GM23338 (cell line): Measurements from ENCODE around the gene SRM. TPM values are rescaled to one million over a fixed set of nuclear protein-coding genes. Genes with fewer than 3 reads are reported as not detected.

ENCODE experiments used
- ATAC-seq: fragments of 200-7000 bp; cut with Tn5 transposase; 3 replicates; pipeline ENCODE4 v1.9.1; 2020
- DNase-seq: peaks from one replicate; pipeline ENCODE4 v3.0.0-alpha.2; 2015; ENCODE audit warnings: low spot score
- H2AFZ ChIP-seq: fragments of 200-600 bp; sonication (generic); 2 replicates; pipeline ENCODE4 v1.8.0; 2016; ENCODE audit warnings: antibody characterized with exemption, mild to moderate bottlenecking, moderate library complexity
- H3F3A ChIP-seq: fragments of 200-600 bp; sonication (generic); replicated peaks from 2 replicates; pipeline ENCODE4 v1.8.0; 2017; ENCODE audit warnings: antibody characterized with exemption, mixed run types, low read depth
- H3K27ac ChIP-seq: fragments of 200-600 bp; sonication (generic); 2 replicates; pipeline ENCODE4 v1.6.1; 2016; ENCODE audit warnings: low read depth
- H3K27me3 ChIP-seq: fragments of 200-600 bp; sonication (generic); 2 replicates; pipeline ENCODE4 v1.8.0; 2016; ENCODE audit warnings: mild to moderate bottlenecking, mixed run types, moderate library complexity; ENCODE audit not compliant: insufficient read depth
- H3K36me3 ChIP-seq: fragments of 200-600 bp; sonication (generic); 2 replicates; pipeline ENCODE4 v1.8.0; 2016; ENCODE audit warnings: mild to moderate bottlenecking; ENCODE audit not compliant: insufficient read depth
- H3K4me1 ChIP-seq: fragments of 200-600 bp; sonication (generic); 2 replicates; pipeline ENCODE4 v1.8.0; 2016; ENCODE audit warnings: mild to moderate bottlenecking, moderate library complexity; ENCODE audit not compliant: insufficient read depth
- H3K4me2 ChIP-seq: fragments of 200-600 bp; sonication (generic); 2 replicates; pipeline ENCODE4 v1.7.1; 2017; ENCODE audit warnings: mixed run types
- H3K4me3 ChIP-seq: fragments of 200-600 bp; sonication (generic); 2 replicates; pipeline ENCODE4 v1.6.1; 2016; ENCODE audit warnings: mixed run types
- H3K79me2 ChIP-seq: fragments of 200-600 bp; sonication (generic); replicated peaks from 2 replicates; pipeline ENCODE4 v1.8.0; 2017; ENCODE audit warnings: mild to moderate bottlenecking; ENCODE audit not compliant: insufficient read depth
- H3K9me2 ChIP-seq: fragments of 200-600 bp; sonication (generic); 2 replicates; pipeline ENCODE4 v1.8.0; 2017; ENCODE audit not compliant: insufficient read depth
- H4K20me1 ChIP-seq: fragments of 200-600 bp; sonication (generic); replicated peaks from 2 replicates; pipeline ENCODE4 v1.8.0; 2017; ENCODE audit warnings: mild to moderate bottlenecking; ENCODE audit not compliant: insufficient read depth
- H3K27ac Mint-ChIP-seq: 2 replicates; pipeline ENCODE4 v1.8.0; 2020; ENCODE audit warnings: inconsistent platforms, mild to moderate bottlenecking, moderate library complexity, mixed read lengths
- H3K27me3 Mint-ChIP-seq: 3 replicates; pipeline ENCODE4 v1.8.0; 2022; ENCODE audit warnings: low read depth, mild to moderate bottlenecking, moderate library complexity, mixed read lengths, inconsistent platforms; ENCODE audit not compliant: insufficient read depth, poor library complexity
- H3K36me3 Mint-ChIP-seq: 3 replicates; pipeline ENCODE4 v1.8.0; 2021; ENCODE audit warnings: low read depth, mild to moderate bottlenecking, inconsistent platforms, moderate library complexity, mixed read lengths
- H3K4me1 Mint-ChIP-seq: 3 replicates; pipeline ENCODE4 v1.8.0; 2020; ENCODE audit warnings: mild to moderate bottlenecking, inconsistent platforms, mixed read lengths
- H3K4me3 Mint-ChIP-seq: 3 replicates; pipeline ENCODE4 v1.8.0; 2021; ENCODE audit warnings: moderate library complexity, mild to moderate bottlenecking, inconsistent platforms, mixed read lengths
- H3K9me3 Mint-ChIP-seq: 3 replicates; pipeline ENCODE4 v1.8.0; 2020; ENCODE audit warnings: moderate library complexity, mild to moderate bottlenecking, inconsistent platforms, mixed read lengths
- CREB1 ChIP-seq: fragments of 250-450 bp; sonication (Bioruptor Pico); IDR thresholded peaks from 2 replicates; pipeline ENCODE4 v1.5.0; 2020; ENCODE audit warnings: low read depth, mild to moderate bottlenecking, moderate library complexity
- ETS1 ChIP-seq: IDR thresholded peaks from 2 replicates; pipeline ENCODE4 v1.6.1; 2016; ENCODE audit warnings: antibody characterized with exemption
- EZH2 ChIP-seq: fragments of 200-600 bp; sonication (generic); IDR thresholded peaks from one replicate; pipeline ENCODE4 v1.8.0; 2017; ENCODE audit warnings: antibody characterized with exemption, mild to moderate bottlenecking, low read depth; ENCODE audit not compliant: unreplicated experiment
- EZH2phosphoT487 ChIP-seq: fragments of 200-600 bp; sonication (generic); IDR thresholded peaks from one replicate; pipeline ENCODE4 v1.8.1; 2018; ENCODE audit warnings: antibody characterized with exemption; ENCODE audit not compliant: unreplicated experiment
- JUNB ChIP-seq: IDR thresholded peaks from one replicate; pipeline ENCODE4 v1.6.1; 2016; ENCODE audit warnings: antibody characterized with exemption; ENCODE audit not compliant: unreplicated experiment
- REST ChIP-seq: IDR thresholded peaks from one replicate; pipeline ENCODE4 v1.6.1; 2018; ENCODE audit warnings: antibody characterized with exemption; ENCODE audit not compliant: unreplicated experiment
- ZNF331 ChIP-seq: fragments of 250-450 bp; sonication (Bioruptor Pico); IDR thresholded peaks from 2 replicates; pipeline ENCODE4 v1.5.0; 2020; ENCODE audit warnings: low read depth, mild to moderate bottlenecking, moderate library complexity
- polyA plus RNA-seq: library from polyadenylated mRNA; unstranded; fragments of >200 nt; fragmentation: Nextera tagmentation; extraction: Ambion mirVana; gene quantifications from 2 replicates; pipeline ENCODE4 v1.2.1, GENCODE V29; 2016
- total RNA-seq: library from RNA; depleted of rRNA; stranded (reverse); fragments of >200 nt; shearing (Covaris generic); gene quantifications from 2 replicates; pipeline ENCODE4 v1.2.3, GENCODE V29; 2014

SRM gene
- total and polyA plus RNA-seq, 2 experiments from 2014 or later = 170 to 253 TPM

GRCh38 chr1:11057477-11057876, 2.3 kb downstream of the SRM start (continued):
- TF ChIP-seq REST (no peak), ETS1 (no peak)

- Histone ChIP-seq H3K9me2 (no peaks in the 10 kb centered on the region), H4K20me1 (peaks cover 3% of the 10 kb centered on the region), H3K4me1 (peaks cover 16% of the 10 kb centered on the region), H3K36me3 (peaks cover 4% of the 10 kb centered on the region; the same call in 1 of the 2 replicates), H3F3A (peaks cover 35% of the 10 kb centered on the region), H3K79me2 (peaks cover 27% of the 10 kb centered on the region), H3K4me3 (no peak overlapping the region), H3K27me3 (no peaks in the 10 kb centered on the region), H3K4me2 (no peak overlapping the region), H3K27ac (no peak overlapping the region), H2AFZ (no peak overlapping the region)
- TF ChIP-seq ZNF331 (CRISPR knock-in tag) (no peak), EZH2 (no peak), JUNB (no peak), EZH2phosphoT487 (no peak), REST (no peak), CREB1 (CRISPR knock-in tag) (no peak)
- peaks cover 45% of the 10 kb centered on the region for H3K36me3 Mint-ChIP-seq
- peaks cover 21% of the 10 kb centered on the region for H3K27me3 Mint-ChIP-seq
- H3K9me3 Mint-ChIP-seq = no peaks in the 10 kb centered on the region; the same call in 2 of the 3 replicates
- ATAC-seq (no peak), DNase-seq (no peak)
- no peak overlapping the region for H3K4me3 Mint-ChIP-seq
- H3K27ac Mint-ChIP-seq = no peak overlapping the region
- peaks cover 34% of the 10 kb centered on the region for H3K4me1 Mint-ChIP-seq
Observed at GRCh38 chr1:11056504-11056903, 3.3 kb downstream of the SRM start.
